A172 (cell line): ENCODE data around the gene KCNK7. TPM values are rescaled to one million over a fixed set of nuclear protein-coding genes. Genes with fewer than 3 reads are reported as not detected.

Experiments
- DNase-seq: peaks from one replicate; pipeline ENCODE4 v3.0.0-alpha.2; 2015; ENCODE audit warnings: low spot score
- total RNA-seq: library from RNA; depleted of rRNA; stranded (reverse); fragments of >200 nt; shearing (Covaris generic); gene quantifications from 2 replicates; pipeline ENCODE4 v1.2.3, GENCODE V29; 2014

The KCNK7 gene
- total RNA-seq, 1 experiment from 2014 or later: not detected

- peak; percentile 71 for DNase-seq
These were observed 37.3 kb downstream of the KCNK7 start, which contains the start of gene LTBP3 for GRCh38 chr11:65558002-65558929. Gene LTBP3, minus strand, starts transcription at chr11:65558359. Its CDS starts 400 bp downstream, at chr11:65557959.

- DNase-seq: no peak
These were observed 38.2 kb downstream of the KCNK7 start for GRCh38 chr11:65557280-65558001.

GRCh38 chr11:65556470-65557279, 38.9 kb downstream of the KCNK7 start:
- DNase-seq: no peak

- DNase-seq: peak; percentile 97
These were observed 39.8 kb downstream of the KCNK7 start for GRCh38 chr11:65555693-65556231.

- no peak for DNase-seq
These were observed 40.7 kb downstream of the KCNK7 start for GRCh38 chr11:65554842-65555430.

- DNase-seq: no peak
These were observed 41.4 kb downstream of the KCNK7 start for GRCh38 chr11:65554057-65554818.

- no peak for DNase-seq
These were observed 42.1 kb downstream of the KCNK7 start for GRCh38 chr11:65553301-65554001.

GRCh38 chr11:65552388-65552951, 43.1 kb downstream of the KCNK7 start:
- no peak for DNase-seq

- DNase-seq: peak; percentile 48
These were observed 43.8 kb downstream of the KCNK7 start for GRCh38 chr11:65551572-65552387.

- DNase-seq: no peak
These were observed 46.5 kb downstream of the KCNK7 start for GRCh38 chr11:65549096-65549495.

- DNase-seq: no peak
These were observed 47.2 kb downstream of the KCNK7 start for GRCh38 chr11:65548395-65548794.

- no peak for DNase-seq
These were observed 48.0 kb downstream of the KCNK7 start for GRCh38 chr11:65547446-65548125.

- DNase-seq: no peak
These were observed 49.2 kb downstream of the KCNK7 start for GRCh38 chr11:65546217-65546958.

GRCh38 chr11:65545853-65546216, 49.8 kb downstream of the KCNK7 start:
- DNase-seq: no peak
